ENCODE measurements around the gene USP6NL. TPM values are rescaled to one million over a fixed set of nuclear protein-coding genes. Genes with fewer than 3 reads are reported as not detected.

Gene USP6NL
- total and polyA plus RNA-seq, 10 of the 15 experiments (the other 5 are each of a cell fraction or from before 2014, with no cell fraction given) = 4.0 to 27.7 (median 18.2) TPM

GRCh38 chr10:11439523-11440053 is 171.9 kb downstream of the USP6NL start (continued):
- TF ChIP-seq, protein P1, sequence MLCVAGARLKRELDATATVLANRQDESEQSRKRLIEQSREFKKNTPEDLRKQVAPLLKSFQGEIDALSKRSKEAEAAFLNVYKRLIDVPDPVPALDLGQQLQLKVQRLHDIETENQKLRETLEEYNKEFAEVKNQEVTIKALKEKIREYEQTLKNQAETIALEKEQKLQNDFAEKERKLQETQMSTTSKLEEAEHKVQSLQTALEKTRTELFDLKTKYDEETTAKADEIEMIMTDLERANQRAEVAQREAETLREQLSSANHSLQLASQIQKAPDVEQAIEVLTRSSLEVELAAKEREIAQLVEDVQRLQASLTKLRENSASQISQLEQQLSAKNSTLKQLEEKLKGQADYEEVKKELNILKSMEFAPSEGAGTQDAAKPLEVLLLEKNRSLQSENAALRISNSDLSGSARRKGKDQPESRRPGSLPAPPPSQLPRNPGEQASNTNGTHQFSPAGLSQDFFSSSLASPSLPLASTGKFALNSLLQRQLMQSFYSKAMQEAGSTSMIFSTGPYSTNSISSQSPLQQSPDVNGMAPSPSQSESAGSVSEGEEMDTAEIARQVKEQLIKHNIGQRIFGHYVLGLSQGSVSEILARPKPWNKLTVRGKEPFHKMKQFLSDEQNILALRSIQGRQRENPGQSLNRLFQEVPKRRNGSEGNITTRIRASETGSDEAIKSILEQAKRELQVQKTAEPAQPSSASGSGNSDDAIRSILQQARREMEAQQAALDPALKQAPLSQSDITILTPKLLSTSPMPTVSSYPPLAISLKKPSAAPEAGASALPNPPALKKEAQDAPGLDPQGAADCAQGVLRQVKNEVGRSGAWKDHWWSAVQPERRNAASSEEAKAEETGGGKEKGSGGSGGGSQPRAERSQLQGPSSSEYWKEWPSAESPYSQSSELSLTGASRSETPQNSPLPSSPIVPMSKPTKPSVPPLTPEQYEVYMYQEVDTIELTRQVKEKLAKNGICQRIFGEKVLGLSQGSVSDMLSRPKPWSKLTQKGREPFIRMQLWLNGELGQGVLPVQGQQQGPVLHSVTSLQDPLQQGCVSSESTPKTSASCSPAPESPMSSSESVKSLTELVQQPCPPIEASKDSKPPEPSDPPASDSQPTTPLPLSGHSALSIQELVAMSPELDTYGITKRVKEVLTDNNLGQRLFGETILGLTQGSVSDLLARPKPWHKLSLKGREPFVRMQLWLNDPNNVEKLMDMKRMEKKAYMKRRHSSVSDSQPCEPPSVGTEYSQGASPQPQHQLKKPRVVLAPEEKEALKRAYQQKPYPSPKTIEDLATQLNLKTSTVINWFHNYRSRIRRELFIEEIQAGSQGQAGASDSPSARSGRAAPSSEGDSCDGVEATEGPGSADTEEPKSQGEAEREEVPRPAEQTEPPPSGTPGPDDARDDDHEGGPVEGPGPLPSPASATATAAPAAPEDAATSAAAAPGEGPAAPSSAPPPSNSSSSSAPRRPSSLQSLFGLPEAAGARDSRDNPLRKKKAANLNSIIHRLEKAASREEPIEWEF (IDR thresholded peaks at IDR 0.05; ENCODE audit: insufficient replicate concordance, low read depth, low read length) = no peak

- Histone ChIP-seq H3K4me3 (no peak overlapping the region), H2AFZ (ENCODE audit: control insufficient read depth, low read depth, low read length) (no peak overlapping the region), H3K27me3 (replicated peaks in 1 of 2; ENCODE audit: control insufficient read depth in 2 of 2, insufficient read depth in 2 of 2, low read length in 1 of 2) (no peaks in the 10 kb centered on the region), H4K20me1 (ENCODE audit: control insufficient read depth, insufficient read depth) (no peaks in the 10 kb centered on the region), H3K4me2 (ENCODE audit: control insufficient read depth, insufficient read depth) (no peak overlapping the region), H3K4me1 (ENCODE audit: control insufficient read depth, insufficient read depth, low read length) (peaks cover 19% of the 10 kb centered on the region), H3K9ac (ENCODE audit: control insufficient read depth, insufficient read depth, low read length) (no peak overlapping the region), H3K79me2 (ENCODE audit: control insufficient read depth, insufficient read depth, low read length) (no peaks in the 10 kb centered on the region), H3K9me3 (replicated peaks; ENCODE audit: control insufficient read depth, insufficient read depth, low read length) (no peaks in the 10 kb centered on the region), H3K27ac (ENCODE audit: control insufficient read depth, insufficient read depth) (no peak overlapping the region), H3K36me3 (ENCODE audit: control insufficient read depth in 2 of 2, insufficient read depth in 2 of 2, low read length in 1 of 2) (no peaks in the 10 kb centered on the region)
- no peak for FAIRE-seq
- ATAC-seq = no peak
- ChIA-PET CTCF (no interaction called here), SMC1A (ENCODE audit: uncharacterized antibody, unreplicated experiment) (no interaction called here), POLR2A (no interaction called here), RAD21 (ENCODE audit: unreplicated experiment) (no interaction called here)
- 63% methylated on average over 26 of the region's 26 CpGs for WGBS (ENCODE audit: insufficient coverage, insufficient replicate concordance, low lambda C conversion rate, missing lambda C conversion rate)
- intact Hi-C loops (cut with micrococcal nuclease; ENCODE audit: unreplicated experiment) = no loop called here
- DNase-seq (ENCODE audit: low read depth, low spot score) = no peak
- BruUV-seq (replicated peaks) = no TSS peak
- in situ Hi-C loops (cut with MboI) = no loop called here
- TF ChIP-seq POLR2AphosphoS5 (IDR thresholded peaks at IDR 0.05; ENCODE audit: low read length) (no peak), MLLT1 (IDR thresholded peaks at IDR 0.05) (no peak), EZH2 (IDR thresholded peaks at IDR 0.05; ENCODE audit: borderline replicate concordance, control insufficient read depth, low read depth, low read length) (no peak), CREM (IDR thresholded peaks at IDR 0.05; ENCODE audit: low read depth) (no peak), GABPA (IDR thresholded peaks at IDR 0.05; ENCODE audit: low read depth) (no peak), RAD51 (IDR thresholded peaks at IDR 0.05) (no peak), RELA (IDR thresholded peaks at IDR 0.05; ENCODE audit: borderline replicate concordance, partially characterized antibody) (no peak)
- TF ChIP-seq, protein P2, sequence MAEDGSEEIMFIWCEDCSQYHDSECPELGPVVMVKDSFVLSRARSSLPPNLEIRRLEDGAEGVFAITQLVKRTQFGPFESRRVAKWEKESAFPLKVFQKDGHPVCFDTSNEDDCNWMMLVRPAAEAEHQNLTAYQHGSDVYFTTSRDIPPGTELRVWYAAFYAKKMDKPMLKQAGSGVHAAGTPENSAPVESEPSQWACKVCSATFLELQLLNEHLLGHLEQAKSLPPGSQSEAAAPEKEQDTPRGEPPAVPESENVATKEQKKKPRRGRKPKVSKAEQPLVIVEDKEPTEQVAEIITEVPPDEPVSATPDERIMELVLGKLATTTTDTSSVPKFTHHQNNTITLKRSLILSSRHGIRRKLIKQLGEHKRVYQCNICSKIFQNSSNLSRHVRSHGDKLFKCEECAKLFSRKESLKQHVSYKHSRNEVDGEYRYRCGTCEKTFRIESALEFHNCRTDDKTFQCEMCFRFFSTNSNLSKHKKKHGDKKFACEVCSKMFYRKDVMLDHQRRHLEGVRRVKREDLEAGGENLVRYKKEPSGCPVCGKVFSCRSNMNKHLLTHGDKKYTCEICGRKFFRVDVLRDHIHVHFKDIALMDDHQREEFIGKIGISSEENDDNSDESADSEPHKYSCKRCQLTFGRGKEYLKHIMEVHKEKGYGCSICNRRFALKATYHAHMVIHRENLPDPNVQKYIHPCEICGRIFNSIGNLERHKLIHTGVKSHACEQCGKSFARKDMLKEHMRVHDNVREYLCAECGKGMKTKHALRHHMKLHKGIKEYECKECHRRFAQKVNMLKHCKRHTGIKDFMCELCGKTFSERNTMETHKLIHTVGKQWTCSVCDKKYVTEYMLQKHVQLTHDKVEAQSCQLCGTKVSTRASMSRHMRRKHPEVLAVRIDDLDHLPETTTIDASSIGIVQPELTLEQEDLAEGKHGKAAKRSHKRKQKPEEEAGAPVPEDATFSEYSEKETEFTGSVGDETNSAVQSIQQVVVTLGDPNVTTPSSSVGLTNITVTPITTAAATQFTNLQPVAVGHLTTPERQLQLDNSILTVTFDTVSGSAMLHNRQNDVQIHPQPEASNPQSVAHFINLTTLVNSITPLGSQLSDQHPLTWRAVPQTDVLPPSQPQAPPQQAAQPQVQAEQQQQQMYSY (CRISPR knock-in tag; IDR thresholded peaks at IDR 0.05) = no peak
Observed at GRCh38 chr10:11437391-11438142, 173.9 kb downstream of the USP6NL start.

Data from GM12878 (cell line).